ENCODE measurements around the gene ERC2. TPM values are rescaled to one million over a fixed set of nuclear protein-coding genes. Genes with fewer than 3 reads are reported as not detected.

Gene ERC2
- polyA plus RNA-seq, 3 donors from 2014 or later = not detected

DNA sequence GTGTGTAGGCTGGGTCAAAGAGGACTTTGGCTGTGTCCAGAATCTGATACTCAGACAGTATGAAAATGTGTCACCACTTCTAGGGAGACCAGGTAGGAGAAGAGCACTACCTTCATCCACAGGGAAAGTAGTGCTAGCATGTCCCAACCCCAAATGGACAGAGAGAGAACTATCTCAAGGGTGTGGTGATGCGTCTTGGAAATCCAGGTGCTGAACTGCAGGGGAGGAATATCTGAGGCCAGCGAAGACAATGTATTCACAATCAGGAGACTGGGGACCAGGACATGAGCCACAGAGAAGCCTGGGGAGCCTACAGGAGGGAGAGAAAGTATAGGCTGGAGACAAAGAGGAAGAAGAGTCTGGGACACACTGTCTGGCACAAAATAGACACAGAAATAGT, 829.1 kb downstream of the ERC2 start:
- no peak for DNase-seq

DNA sequence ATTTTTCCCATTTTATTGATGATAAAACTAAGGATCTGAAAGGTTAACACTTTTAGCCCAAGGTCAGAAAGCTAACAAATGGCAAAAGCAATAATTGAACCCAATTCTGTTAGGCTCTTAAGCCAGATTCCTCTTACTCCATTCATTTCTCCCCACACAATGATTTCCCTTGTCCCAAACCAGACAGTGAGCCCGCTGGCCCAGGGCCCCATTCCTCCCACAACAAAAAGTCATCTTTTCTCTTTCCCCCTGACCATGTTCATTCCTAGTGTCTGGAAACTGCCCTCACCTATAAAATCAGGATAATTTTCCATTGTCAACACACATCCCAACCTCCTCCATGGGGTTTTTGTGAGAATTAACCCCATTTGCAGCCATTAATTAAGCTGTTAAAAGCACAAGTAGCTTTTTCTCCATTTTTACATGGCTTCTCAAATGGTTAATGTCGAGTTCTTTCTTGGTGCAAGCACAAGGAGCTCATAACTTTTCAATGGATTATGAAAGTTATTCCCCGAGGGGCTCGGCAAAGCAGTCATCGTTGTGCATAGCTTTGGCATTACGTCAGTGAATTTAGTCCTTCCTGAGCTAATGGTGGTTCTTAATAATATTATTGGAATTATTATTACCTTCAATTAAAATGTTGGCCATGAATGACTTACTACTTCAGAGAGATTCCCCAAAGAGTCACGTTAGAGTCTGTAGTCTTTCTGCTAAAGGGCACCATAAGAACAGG, 830.2 kb downstream of the ERC2 start:
- Mint-ChIP-seq H3K9me3 (peaks cover 0 to 5% (median 4%) of the 10 kb centered on the region in 6 donors), H3K27me3 (ENCODE audit: low read depth in 3 of 3) (peaks cover 0 to 5% (median 2%) of the 10 kb centered on the region in 3 donors), H3K36me3 (no peaks in the 10 kb centered on the region), H3K27ac (no peak overlapping the region), H3K4me1 (no peaks in the 10 kb centered on the region), H3K4me3 (no peak overlapping the region)
- DNase-seq = no peak

More for the DNA sequence above, 829.1 kb downstream of the ERC2 start:
- Mint-ChIP-seq H3K27ac (no peak overlapping the region), H3K4me3 (no peak overlapping the region), H3K9me3 (peaks cover 0 to 5% (median 4%) of the 10 kb centered on the region in 6 donors), H3K36me3 (no peaks in the 10 kb centered on the region), H3K27me3 (ENCODE audit: low read depth in 3 of 3) (peaks cover 0 to 3% (median 2%) of the 10 kb centered on the region in 3 donors), H3K4me1 (no peaks in the 10 kb centered on the region)

DNA sequence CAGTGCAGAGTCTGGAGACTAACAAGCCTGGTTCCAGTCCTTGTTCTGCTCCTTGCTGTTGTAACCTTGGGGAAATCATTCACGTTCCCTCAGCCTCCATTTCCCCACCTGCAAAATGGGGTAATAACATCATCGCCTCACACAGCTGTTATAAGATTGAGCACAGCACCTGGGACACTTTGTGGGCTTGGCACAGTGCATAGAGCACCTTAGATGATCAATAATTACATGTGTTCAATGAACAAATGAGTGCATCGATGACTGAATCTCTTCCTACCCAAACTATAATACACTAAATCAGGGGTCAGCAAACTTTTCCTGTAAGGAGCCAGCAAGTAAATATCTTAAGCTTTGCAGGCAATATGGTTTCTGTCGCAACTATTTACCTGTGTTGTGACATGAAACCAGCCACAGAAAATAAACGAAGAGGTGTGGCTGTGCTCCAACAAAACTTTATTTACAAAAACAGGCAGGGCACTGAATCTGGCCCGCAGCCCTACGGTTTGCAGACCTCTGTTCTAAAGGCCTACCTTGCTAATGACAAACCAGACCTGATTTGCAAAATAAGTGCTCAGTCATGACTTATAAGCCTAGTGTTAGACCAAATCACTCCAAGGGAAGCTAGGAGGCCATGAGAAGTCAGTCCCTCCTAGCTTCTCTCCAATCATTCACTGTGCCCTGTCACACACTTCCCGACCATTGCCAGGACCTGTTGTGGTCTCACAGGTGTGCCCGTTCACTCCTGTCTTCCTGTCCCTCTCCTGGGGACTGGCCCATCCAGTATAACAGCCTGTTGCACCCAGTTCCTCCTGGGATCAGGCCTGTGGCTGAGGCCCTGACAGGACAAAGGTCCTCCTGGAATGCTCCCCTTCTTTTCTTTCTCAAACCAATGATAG, 831.7 kb downstream of the ERC2 start:
- Mint-ChIP-seq H3K27ac (no peak overlapping the region), H3K4me1 (no peaks in the 10 kb centered on the region), H3K36me3 (no peaks in the 10 kb centered on the region), H3K4me3 (no peak overlapping the region), H3K27me3 (ENCODE audit: low read depth in 3 of 3) (peaks cover 0 to 5% (median 0%) of the 10 kb centered on the region in 3 donors), H3K9me3 (peaks cover 0 to 5% (median 4%) of the 10 kb centered on the region in 6 donors)
- no peak for DNase-seq

DNA sequence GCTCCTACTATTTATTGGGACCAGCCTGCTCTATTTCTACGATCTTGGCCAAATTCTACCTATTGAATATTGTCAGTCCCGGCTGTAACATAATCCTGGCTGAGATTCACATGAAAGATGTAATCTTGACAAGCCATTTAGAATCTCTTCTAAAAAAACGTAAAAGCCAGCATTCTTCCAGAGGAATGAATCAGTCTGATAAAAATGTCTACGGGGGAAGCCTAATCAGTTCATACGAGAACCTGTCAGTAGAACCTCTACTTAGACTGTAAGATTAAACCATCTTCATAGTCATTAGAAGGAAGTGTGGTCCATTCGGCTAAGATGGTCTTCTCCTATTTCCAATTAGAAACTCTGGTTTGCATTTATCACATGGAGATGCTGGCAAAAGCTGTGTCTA, 833.9 kb downstream of the ERC2 start:
- H3K27me3 Mint-ChIP-seq (ENCODE audit: low read depth in 3 of 3) = peaks cover 0 to 8% (median 0%) of the 10 kb centered on the region in 3 donors
- H3K4me3 Mint-ChIP-seq = no peak overlapping the region
- no peaks in the 10 kb centered on the region for H3K36me3 Mint-ChIP-seq
- no peak overlapping the region for H3K27ac Mint-ChIP-seq
- no peak for DNase-seq
- H3K4me1 Mint-ChIP-seq = no peaks in the 10 kb centered on the region
- H3K9me3 Mint-ChIP-seq = peaks cover 0 to 5% (median 4%) of the 10 kb centered on the region in 6 donors

DNA sequence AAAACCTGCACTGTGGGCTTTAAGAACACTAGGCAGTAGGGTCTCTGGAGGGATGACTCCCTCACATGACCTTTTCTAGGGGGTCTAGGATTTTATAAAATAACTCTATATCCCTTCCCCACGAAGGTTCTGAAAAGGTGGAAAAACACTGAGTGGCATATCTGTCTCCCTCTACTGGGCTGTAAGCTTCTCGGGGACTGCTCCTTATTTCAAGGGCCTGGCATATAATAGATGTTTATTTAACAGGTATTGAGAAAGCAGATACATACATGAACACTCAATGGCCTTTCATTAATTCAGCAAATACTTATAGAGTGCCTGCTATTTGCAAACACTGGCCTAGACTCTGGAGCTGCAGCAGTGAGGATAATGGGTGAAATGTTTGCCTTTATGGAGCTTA, 834.9 kb downstream of the ERC2 start:
- Mint-ChIP-seq H3K27ac (no peak overlapping the region), H3K27me3 (ENCODE audit: low read depth in 3 of 3) (peaks cover 0 to 8% (median 0%) of the 10 kb centered on the region in 3 donors), H3K4me1 (no peaks in the 10 kb centered on the region), H3K9me3 (peaks cover 0 to 6% (median 4%) of the 10 kb centered on the region in 6 donors), H3K36me3 (no peaks in the 10 kb centered on the region), H3K4me3 (no peak overlapping the region)
- no peak for DNase-seq

DNA sequence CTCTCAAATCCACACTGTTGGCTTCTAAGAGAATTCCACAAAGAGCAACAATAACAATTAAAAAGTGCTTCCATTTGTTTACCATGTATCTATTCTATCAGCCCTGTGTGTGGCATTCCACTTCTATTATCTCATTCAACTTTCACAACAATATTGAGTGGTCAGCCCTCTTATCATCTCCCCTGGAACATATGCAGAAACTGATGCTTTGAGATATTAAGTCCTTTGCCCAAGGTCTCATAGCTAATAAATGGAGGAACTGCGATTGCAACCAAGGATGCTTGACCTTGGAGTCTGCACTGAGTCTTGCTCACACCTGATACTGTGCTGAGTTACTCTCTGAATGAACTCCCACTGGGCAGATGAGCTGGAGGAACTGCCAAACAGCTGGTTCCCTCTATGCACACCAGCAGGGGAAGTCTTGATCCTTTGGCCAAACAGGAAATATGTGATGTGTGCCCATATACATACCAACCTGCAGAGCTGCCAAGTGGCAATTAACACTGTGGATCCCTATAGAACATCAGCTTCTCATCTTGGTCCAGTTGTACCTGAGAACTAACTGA, 836.4 kb downstream of the ERC2 start:
- DNase-seq = no peak
- Mint-ChIP-seq H3K4me1 (no peaks in the 10 kb centered on the region), H3K27me3 (ENCODE audit: low read depth in 3 of 3) (peaks cover 0 to 8% (median 0%) of the 10 kb centered on the region in 3 donors), H3K27ac (no peak overlapping the region), H3K9me3 (peaks cover 0 to 6% (median 2%) of the 10 kb centered on the region in 6 donors), H3K36me3 (no peaks in the 10 kb centered on the region), H3K4me3 (no peak overlapping the region)

DNA sequence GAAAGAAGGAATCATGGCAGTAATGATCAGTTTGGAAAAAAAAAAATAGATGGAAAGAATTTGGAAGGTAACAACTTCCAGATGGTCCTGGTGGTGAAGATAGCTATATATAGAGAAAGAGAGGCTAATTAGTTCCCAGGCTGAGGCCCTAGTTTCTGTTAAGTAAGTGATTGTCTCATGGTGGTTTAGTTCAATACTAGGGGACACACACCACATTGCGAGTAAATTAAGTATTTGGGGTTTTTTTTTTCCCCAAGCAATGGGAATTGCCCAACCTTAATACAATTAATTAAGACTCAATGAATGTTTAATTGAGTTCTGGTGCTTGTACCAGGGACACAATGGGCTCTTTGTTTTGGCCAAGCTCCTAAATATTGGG, 837.4 kb downstream of the ERC2 start:
- Mint-ChIP-seq H3K9me3 (peaks cover 0 to 6% (median 2%) of the 10 kb centered on the region in 6 donors), H3K4me3 (no peak overlapping the region), H3K36me3 (no peaks in the 10 kb centered on the region), H3K4me1 (no peaks in the 10 kb centered on the region), H3K27ac (no peak overlapping the region), H3K27me3 (ENCODE audit: low read depth in 3 of 3) (peaks cover 0 to 8% (median 0%) of the 10 kb centered on the region in 3 donors)
- no peak for DNase-seq

DNA sequence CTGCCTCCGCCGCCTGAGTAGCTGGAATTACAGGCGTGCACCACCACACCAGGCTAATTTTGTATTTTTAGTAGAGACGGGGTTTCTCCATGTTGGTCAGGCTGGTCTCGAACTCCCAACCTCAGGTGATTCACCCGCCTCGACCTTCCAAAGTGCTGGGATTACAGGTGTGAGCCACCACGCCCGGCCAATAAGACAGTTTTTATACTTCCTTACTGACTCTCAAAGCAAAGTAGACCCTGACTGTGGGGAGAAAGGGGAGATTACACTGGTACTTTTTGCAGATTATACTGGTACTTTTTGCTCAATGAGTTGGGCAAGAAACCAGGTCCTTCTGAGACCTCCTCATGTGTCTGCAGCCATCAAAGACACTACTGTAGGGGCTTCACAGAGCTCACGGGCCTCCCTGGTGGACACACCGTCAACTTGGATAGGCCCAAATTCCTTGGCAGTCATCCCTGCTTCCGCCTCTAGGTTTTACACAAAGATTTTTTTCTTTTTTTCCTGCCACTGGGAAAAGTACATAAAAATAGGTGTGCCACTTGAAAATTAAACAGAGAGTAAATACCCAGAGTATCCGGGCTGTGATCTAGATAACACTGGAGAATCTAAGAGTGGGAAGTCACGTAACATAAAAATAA, 837.9 kb downstream of the ERC2 start:
- DNase-seq = no peak
- H3K4me3 Mint-ChIP-seq = no peak overlapping the region
- H3K9me3 Mint-ChIP-seq = peaks cover 0 to 6% (median 2%) of the 10 kb centered on the region in 6 donors
- no peaks in the 10 kb centered on the region for H3K36me3 Mint-ChIP-seq
- H3K27me3 Mint-ChIP-seq (ENCODE audit: low read depth in 3 of 3) = peaks cover 0 to 8% (median 1%) of the 10 kb centered on the region in 3 donors
- H3K4me1 Mint-ChIP-seq = no peaks in the 10 kb centered on the region
- H3K27ac Mint-ChIP-seq = no peak overlapping the region

DNA sequence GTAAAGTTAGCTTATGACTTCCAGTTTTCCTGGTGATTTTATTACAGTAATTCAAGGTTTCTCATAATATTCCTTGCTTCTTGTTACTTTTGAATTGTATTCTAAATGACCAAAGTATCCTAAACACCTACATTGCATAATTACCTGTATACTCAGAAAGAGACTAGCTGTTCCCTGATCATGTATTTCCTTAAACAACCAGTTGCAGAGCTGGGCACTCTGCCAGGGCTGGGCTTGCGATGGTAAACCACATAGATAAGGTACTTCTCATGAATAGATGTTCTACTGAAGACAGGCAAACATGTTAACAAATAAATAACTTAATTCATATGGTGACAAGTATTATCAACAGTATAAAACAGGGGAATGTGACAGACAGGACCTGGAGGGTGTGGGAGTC, 838.8 kb downstream of the ERC2 start:
- peaks cover 0 to 6% (median 1%) of the 10 kb centered on the region in 3 donors for H3K27me3 Mint-ChIP-seq (ENCODE audit: low read depth in 3 of 3)
- peaks cover 0 to 6% (median 2%) of the 10 kb centered on the region in 6 donors for H3K9me3 Mint-ChIP-seq
- no peaks in the 10 kb centered on the region for H3K36me3 Mint-ChIP-seq
- no peaks in the 10 kb centered on the region for H3K4me1 Mint-ChIP-seq
- DNase-seq = no peak
- H3K27ac Mint-ChIP-seq = no peak overlapping the region
- H3K4me3 Mint-ChIP-seq = no peak overlapping the region

DNA sequence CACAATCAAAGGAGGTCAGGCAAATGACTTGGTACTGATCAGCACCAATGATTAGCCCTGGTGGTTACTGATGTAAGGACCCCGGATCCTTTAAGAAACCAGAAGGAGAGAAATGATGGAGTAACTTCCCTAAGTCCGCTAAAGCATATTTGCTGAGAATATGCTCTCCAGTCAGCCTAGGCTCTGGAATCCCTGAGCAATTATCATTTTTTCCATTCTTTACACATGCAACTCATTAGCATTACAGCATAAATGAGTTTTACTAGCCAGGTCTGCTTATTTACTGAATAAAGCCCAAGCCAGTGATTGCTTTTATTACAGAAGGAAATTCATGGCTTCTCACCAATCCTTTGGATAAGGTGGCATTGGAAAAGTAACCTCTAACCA, 842.0 kb downstream of the ERC2 start:
- H3K27ac Mint-ChIP-seq = no peak overlapping the region
- peaks cover 0 to 3% (median 0%) of the 10 kb centered on the region in 3 donors for H3K36me3 Mint-ChIP-seq
- peaks cover 0 to 10% (median 7%) of the 10 kb centered on the region in 6 donors for H3K9me3 Mint-ChIP-seq
- no peaks in the 10 kb centered on the region for H3K4me1 Mint-ChIP-seq
- peaks cover 0 to 6% (median 1%) of the 10 kb centered on the region in 3 donors for H3K27me3 Mint-ChIP-seq (ENCODE audit: low read depth in 3 of 3)
- DNase-seq = no peak
- H3K4me3 Mint-ChIP-seq = no peak overlapping the region

DNA sequence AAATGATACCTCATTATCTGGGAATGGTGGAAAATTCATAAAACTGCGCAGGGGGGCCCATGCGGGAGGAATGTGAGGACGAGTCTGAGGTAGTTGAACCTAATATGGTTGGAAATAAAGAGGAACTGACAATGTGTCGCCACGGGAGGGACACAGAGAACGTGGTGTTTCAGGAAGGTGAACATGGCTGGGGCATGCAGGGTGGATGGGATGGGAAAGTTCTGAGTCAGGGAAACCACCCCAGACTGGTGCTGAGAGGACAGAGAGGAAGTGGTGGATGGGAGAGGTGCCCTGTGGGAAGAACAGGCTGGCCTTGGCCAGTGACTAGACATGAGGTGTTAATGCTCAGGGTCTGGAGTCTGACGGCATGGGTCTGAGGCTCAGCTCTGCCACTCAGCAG, 844.0 kb downstream of the ERC2 start:
- DNase-seq = no peak
- Mint-ChIP-seq H3K27ac (no peak overlapping the region), H3K9me3 (peaks cover 0 to 14% (median 6%) of the 10 kb centered on the region in 6 donors), H3K4me1 (no peaks in the 10 kb centered on the region), H3K36me3 (peaks cover 0 to 3% (median 0%) of the 10 kb centered on the region in 3 donors), H3K27me3 (ENCODE audit: low read depth in 3 of 3) (peaks cover 0 to 2% (median 1%) of the 10 kb centered on the region in 3 donors), H3K4me3 (no peak overlapping the region)

DNA sequence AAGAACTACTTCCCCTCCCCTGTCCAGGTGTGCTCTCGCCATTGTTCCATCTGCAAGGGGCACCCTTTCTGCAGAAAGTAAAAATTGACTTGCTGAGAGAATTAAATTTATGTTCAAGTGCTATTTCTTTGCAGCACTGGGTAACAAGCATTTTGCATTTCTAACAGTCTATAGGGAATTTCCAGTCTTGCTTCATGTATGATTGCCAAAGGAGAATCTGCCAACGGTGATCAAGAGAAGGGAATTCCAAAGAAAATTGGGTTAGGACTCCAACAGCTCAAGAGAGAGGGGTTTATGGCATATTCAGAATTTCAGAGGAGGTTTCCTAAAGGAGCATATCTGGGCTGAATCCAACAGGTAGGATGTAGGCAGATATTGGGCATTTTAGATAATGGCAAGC, 844.5 kb downstream of the ERC2 start:
- peaks cover 0 to 2% (median 1%) of the 10 kb centered on the region in 3 donors for H3K27me3 Mint-ChIP-seq (ENCODE audit: low read depth in 3 of 3)
- H3K4me1 Mint-ChIP-seq = no peaks in the 10 kb centered on the region
- no peak overlapping the region for H3K4me3 Mint-ChIP-seq
- peaks cover 0 to 3% (median 0%) of the 10 kb centered on the region in 3 donors for H3K36me3 Mint-ChIP-seq
- H3K27ac Mint-ChIP-seq = no peak overlapping the region
- peaks cover 0 to 13% (median 6%) of the 10 kb centered on the region in 6 donors for H3K9me3 Mint-ChIP-seq
- no peak for DNase-seq

DNA sequence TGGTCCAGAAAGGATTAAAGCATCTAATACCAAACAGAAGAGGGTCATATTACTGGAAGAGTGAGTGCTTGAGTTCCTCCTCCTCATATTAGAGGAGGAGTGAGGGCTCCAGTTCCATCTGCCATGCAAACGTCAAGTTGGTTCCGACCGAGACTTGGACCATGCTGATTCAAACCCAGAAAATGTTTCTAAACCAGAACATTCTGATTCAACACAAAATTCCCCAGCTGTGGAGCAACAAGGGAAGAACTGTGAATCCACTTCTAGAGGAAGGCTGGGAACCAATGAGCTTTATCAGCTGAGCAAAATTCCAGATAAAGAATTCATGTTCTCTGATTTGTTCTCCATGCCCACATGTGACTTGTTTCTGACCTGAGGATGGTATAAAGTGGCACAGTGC, 845.5 kb downstream of the ERC2 start:
- Mint-ChIP-seq H3K27ac (no peak overlapping the region), H3K4me1 (no peaks in the 10 kb centered on the region), H3K36me3 (peaks cover 0 to 3% (median 0%) of the 10 kb centered on the region in 3 donors), H3K9me3 (peaks cover 0 to 10% (median 6%) of the 10 kb centered on the region in 6 donors), H3K4me3 (no peak overlapping the region), H3K27me3 (ENCODE audit: low read depth in 3 of 3) (peaks cover 0 to 2% (median 1%) of the 10 kb centered on the region in 3 donors)
- no peak for DNase-seq
